Neural cell (in vitro differentiated cells): ENCODE results near the gene YTHDC2.

Experiments used
- CTCF ChIP-seq: fragments of 450-650 bp; IDR thresholded peaks from 2 replicates; pipeline ENCODE4 v1.5.1; 2014; ENCODE audit warnings: antibody characterized with exemption, mild to moderate bottlenecking, moderate library complexity; ENCODE audit not compliant: poor library complexity, severe bottlenecking
- EP300 ChIP-seq: fragments of 450-650 bp; conservative IDR thresholded peaks from 2 replicates; pipeline ENCODE4 v1.6.1; 2014; ENCODE audit warnings: antibody characterized with exemption, mild to moderate bottlenecking, moderate library complexity; ENCODE audit not compliant: poor library complexity, severe bottlenecking
- EZH2 ChIP-seq: fragments of 200-600, 300-800 bp; shearing (Covaris generic), sonication (generic); IDR thresholded peaks from 2 replicates; pipeline ENCODE4 v1.6.1; 2014; ENCODE audit warnings: antibody characterized with exemption, low read length, borderline replicate concordance, mild to moderate bottlenecking; ENCODE audit not compliant: insufficient read depth, poor library complexity, severe bottlenecking
- MXI1 ChIP-seq: fragments of 450-650 bp; conservative IDR thresholded peaks from 2 replicates; pipeline ENCODE4 v1.6.1; 2014; ENCODE audit warnings: antibody characterized with exemption, mild to moderate bottlenecking; ENCODE audit not compliant: poor library complexity, severe bottlenecking
- POLR2AphosphoS5 ChIP-seq: IDR thresholded peaks from 2 replicates; pipeline ENCODE4 v1.6.1; 2012
- RAD21 ChIP-seq: fragments of 450-650 bp; conservative IDR thresholded peaks from 2 replicates; pipeline ENCODE4 v1.6.1; 2014; ENCODE audit warnings: antibody characterized with exemption, mild to moderate bottlenecking, moderate library complexity
- REST ChIP-seq: IDR thresholded peaks from 2 replicates; pipeline ENCODE4 v1.6.1; 2012; ENCODE audit warnings: borderline replicate concordance
- SMC3 ChIP-seq: fragments of 450-650 bp; conservative IDR thresholded peaks from 2 replicates; pipeline ENCODE4 v1.6.1; 2014; ENCODE audit warnings: antibody characterized with exemption, mild to moderate bottlenecking, moderate library complexity; ENCODE audit not compliant: poor library complexity

GRCh38 chr5:113552137-113552536 is 38.6 kb downstream of the YTHDC2 start:
- TF ChIP-seq POLR2AphosphoS5 (no peak), REST (no peak), CTCF (no peak), EZH2 (no peak), RAD21 (no peak), EP300 (no peak), SMC3 (no peak), MXI1 (no peak)
